ENCODE results near the gene MON1B.

MON1B gene

DNA sequence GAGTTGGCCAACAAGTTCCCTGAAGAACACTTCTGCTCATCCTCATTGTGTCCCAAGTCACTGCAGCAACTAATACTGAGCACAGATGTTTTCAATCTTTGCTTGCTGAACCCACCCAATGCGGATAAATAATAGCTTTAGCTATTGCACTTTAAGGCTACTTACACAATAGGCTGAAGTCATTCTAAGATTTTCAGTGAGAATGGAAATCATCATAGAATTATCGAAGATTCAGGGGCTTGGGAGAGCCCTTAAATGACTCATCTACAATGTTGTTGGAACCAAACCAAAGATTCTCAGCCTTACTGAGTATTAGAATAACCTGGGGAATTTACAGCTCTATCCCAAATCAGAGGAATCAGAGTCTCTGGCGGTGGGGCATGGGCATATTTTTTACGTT lies 59.4 kb downstream of the MON1B start:
- DNase-seq = no peak

Measured in T-helper 2 cell (primary cell).